Stimulated activated naive CD4-positive, alpha-beta T cell (primary cell): ENCODE results near the gene COQ9.
"Not testable (repeated sequence)": the region's sequence is repeated elsewhere in the genome, so short reads cannot be mapped to it uniquely, and the experiment has no call there.

Experiments used
- DNase-seq, 6 experiments: peaks; one replicate each; lab custom pipeline; 2025; lab: John Stamatoyannopoulos, UW

The COQ9 gene

GRCh38 chr16:57427307-57427706 lies 20.0 kb upstream of the COQ9 start:
- DNase-seq, result no peak

- DNase-seq, result no peak
Measured at GRCh38 chr16:57427824-57428223, 19.5 kb upstream of the COQ9 start.

GRCh38 chr16:57430955-57431354 lies 16.3 kb upstream of the COQ9 start:
- DNase-seq, result no peak

- no peak for DNase-seq
Measured at GRCh38 chr16:57432505-57432904, 14.8 kb upstream of the COQ9 start.

- peak in 1 of 6 experiments; percentile 21 for DNase-seq
Measured at GRCh38 chr16:57432989-57433388, 14.3 kb upstream of the COQ9 start.

GRCh38 chr16:57434003-57434402 lies 13.3 kb upstream of the COQ9 start:
- DNase-seq, result peak in 4 of 6 experiments; percentile 4 to 82 (median 74)

- DNase-seq, result no peak
Measured at GRCh38 chr16:57435838-57436237, 11.4 kb upstream of the COQ9 start.

- not testable (repeated sequence) for DNase-seq
Measured at GRCh38 chr16:57439947-57440346, 7.3 kb upstream of the COQ9 start.

GRCh38 chr16:57440551-57440950 lies 6.7 kb upstream of the COQ9 start:
- DNase-seq, result not testable (repeated sequence)

GRCh38 chr16:57444711-57445110 lies 2.6 kb upstream of the COQ9 start:
- DNase-seq, result no peak

GRCh38 chr16:57445510-57445909 lies 1.8 kb upstream of the COQ9 start:
- no peak for DNase-seq

GRCh38 chr16:57446531-57447185 lies 621 bp upstream of the COQ9 start:
- DNase-seq, result peak in 2 of 6 experiments; percentile 19 to 51

GRCh38 chr16:57452021-57452420 lies 4.7 kb downstream of the COQ9 start:
- DNase-seq, result no peak

- peak; percentile 81 to 93 (median 88) for DNase-seq
Measured at GRCh38 chr16:57462209-57462977, 15.1 kb downstream of the COQ9 start, which contains the start of gene POLR2C. TSS of gene POLR2C (plus strand) at chr16:57462679. CDS start at chr16:57462725, 46 bp downstream.

GRCh38 chr16:57462978-57463362 lies 15.7 kb downstream of the COQ9 start:
- DNase-seq, result peak in 1 of 6 experiments; percentile 45

GRCh38 chr16:57464523-57464922 lies 17.2 kb downstream of the COQ9 start:
- no peak for DNase-seq

GRCh38 chr16:57468346-57468745 lies 21.1 kb downstream of the COQ9 start:
- no peak for DNase-seq

- DNase-seq, result no peak
Measured at GRCh38 chr16:57469046-57469445, 21.8 kb downstream of the COQ9 start.

GRCh38 chr16:57469917-57470470 lies 22.7 kb downstream of the COQ9 start:
- DNase-seq, result no peak

GRCh38 chr16:57470711-57471110 lies 23.4 kb downstream of the COQ9 start:
- DNase-seq, result no peak

- DNase-seq, result no peak
Measured at GRCh38 chr16:57471209-57471608, 23.9 kb downstream of the COQ9 start.

GRCh38 chr16:57471852-57472664 lies 24.8 kb downstream of the COQ9 start:
- DNase-seq, result no peak
